Bronchial epithelial cell (primary cell): Measurements from ENCODE around the gene UEVLD. TPM values are rescaled to one million over a fixed set of nuclear protein-coding genes. Genes with fewer than 3 reads are reported as not detected.
A peak's percentile ranks its signal among the peaks of the same experiment; 100 is the strongest.

ENCODE experiments used
- DNase-seq: peaks from one replicate; pipeline ENCODE4 v3.0.0-alpha.2; 2010; ENCODE audit warnings: low read depth
- FAIRE-seq: peaks from 2 replicates; lab custom pipeline; 2011; peaks lifted over from hg19 to GRCh38; lab: Jason Lieb, UNC
- H3K27me3 ChIP-seq: 2 replicates; pipeline ENCODE4 v1.5.1; 2011; ENCODE audit warnings: low read length; ENCODE audit not compliant: control insufficient read depth, insufficient read depth
- H3K36me3 ChIP-seq: 2 replicates; pipeline ENCODE4 v1.5.1; 2011; ENCODE audit warnings: low read length; ENCODE audit not compliant: control insufficient read depth, insufficient read depth
- H3K4me3 ChIP-seq: 2 replicates; pipeline ENCODE4 v1.5.1; 2011; ENCODE audit warnings: mild to moderate bottlenecking, low read depth, low read length, control low read depth
- CTCF ChIP-seq: IDR thresholded peaks from 2 replicates; pipeline ENCODE4 v1.5.1; 2011; ENCODE audit warnings: mild to moderate bottlenecking, moderate library complexity, low read length, control low read depth, inconsistent platforms; ENCODE audit not compliant: insufficient read depth, severe bottlenecking
- total RNA-seq: library from RNA; depleted of rRNA; stranded (reverse); fragments of >200 nt; gene quantifications from 2 replicates; pipeline ENCODE4 v1.2.1, GENCODE V29; 2014

UEVLD gene
- total RNA-seq, 1 donor from 2014 or later: 22.9 TPM

DNA sequence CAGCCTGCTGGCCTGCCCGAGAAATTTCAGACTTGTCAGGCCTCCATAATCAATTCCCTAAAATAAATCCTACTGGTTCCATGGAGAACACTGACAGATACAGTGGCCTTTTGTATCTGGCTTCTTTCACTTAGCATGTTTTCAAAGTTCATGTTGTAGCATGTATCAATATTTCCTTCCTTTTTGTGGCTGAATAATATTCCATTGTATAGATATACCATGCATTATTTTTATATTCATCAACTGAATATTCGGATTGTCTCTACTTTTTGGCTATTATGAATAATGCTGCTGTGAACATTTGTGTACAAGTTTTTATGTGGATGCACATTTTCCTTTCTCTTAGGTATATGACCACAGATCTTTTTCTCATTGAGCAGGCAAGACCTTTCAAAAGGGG lies 35.2 kb upstream of the UEVLD start:
- no peaks in the 10 kb centered on the region for H3K36me3 ChIP-seq
- TF ChIP-seq CTCF: no peak
- no peak for FAIRE-seq

DNA sequence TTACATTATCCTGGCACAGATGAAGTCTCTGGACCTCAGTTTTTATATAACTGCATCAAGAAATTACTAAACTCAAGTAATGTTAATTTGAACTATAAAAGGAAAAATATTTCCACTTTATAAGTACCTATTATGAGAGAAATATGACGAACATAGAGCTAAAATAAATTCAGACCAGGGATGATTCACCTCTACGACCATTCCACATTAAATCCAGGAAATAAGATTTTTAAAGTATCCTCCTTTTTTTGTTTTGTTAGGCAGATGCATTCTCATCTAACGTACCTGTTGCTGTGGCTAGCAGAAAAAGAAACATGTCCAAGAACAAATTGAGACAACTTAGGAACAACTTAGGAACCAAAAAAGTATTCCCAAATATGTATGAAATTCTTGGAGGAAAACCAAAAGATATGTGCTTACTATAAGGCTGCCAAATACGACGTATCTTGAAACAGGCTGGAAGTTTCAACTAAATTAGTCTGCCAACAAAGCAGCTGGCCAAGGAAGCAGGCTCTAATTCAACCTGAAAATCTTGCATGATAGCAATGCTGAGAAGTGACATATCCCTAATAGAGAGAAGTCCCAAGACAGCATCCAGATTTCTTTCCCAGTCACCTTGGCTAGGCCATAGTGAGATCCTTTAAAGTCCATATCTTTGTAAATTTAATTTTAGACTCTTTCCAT lies 29.9 kb upstream of the UEVLD start:
- Histone ChIP-seq H3K36me3 (peaks cover 5% of the 10 kb centered on the region), H3K4me3 (no peak overlapping the region), H3K27me3 (no peaks in the 10 kb centered on the region)
- no peak for TF ChIP-seq CTCF
- no peak for DNase-seq
- FAIRE-seq: no peak

More for the DNA sequence above, 35.2 kb upstream of the UEVLD start:
- H3K27me3 ChIP-seq: no peaks in the 10 kb centered on the region
- no peak for DNase-seq
- no peak overlapping the region for H3K4me3 ChIP-seq

DNA sequence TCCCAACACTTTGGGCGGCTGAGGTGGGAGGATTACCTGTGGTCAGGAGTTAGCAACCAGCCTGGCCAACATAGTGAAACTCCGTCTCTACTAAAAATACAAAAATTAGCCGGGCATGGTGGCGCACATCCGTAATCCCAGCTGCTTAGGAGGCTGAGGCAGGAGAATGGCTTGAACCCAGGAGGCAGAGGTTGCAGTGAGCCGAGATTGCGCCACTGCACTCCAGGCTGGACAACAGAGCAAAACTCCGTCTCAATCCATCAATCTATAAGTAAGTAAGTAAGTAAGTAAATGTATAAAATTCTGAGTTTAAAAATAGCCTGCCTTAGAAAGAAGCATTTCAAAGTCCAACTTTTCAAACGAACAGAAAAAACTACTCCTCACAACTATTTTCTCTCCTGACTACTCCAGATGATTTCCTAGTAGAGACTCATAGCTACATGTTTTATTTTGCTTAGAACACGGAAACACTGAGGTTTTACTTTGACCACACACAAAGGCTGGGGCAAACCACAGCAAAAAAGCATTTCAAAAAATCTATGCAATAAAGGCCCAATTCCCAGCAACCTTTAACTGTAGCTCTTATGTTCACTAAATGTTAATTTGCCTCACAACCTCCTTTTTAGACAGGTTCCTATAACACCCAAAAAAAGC lies 29.3 kb upstream of the UEVLD start:
- peaks cover 5% of the 10 kb centered on the region for H3K36me3 ChIP-seq
- H3K27me3 ChIP-seq: no peaks in the 10 kb centered on the region
- TF ChIP-seq CTCF: no peak
- FAIRE-seq (no peak), DNase-seq (no peak)
- H3K4me3 ChIP-seq: no peak overlapping the region

DNA sequence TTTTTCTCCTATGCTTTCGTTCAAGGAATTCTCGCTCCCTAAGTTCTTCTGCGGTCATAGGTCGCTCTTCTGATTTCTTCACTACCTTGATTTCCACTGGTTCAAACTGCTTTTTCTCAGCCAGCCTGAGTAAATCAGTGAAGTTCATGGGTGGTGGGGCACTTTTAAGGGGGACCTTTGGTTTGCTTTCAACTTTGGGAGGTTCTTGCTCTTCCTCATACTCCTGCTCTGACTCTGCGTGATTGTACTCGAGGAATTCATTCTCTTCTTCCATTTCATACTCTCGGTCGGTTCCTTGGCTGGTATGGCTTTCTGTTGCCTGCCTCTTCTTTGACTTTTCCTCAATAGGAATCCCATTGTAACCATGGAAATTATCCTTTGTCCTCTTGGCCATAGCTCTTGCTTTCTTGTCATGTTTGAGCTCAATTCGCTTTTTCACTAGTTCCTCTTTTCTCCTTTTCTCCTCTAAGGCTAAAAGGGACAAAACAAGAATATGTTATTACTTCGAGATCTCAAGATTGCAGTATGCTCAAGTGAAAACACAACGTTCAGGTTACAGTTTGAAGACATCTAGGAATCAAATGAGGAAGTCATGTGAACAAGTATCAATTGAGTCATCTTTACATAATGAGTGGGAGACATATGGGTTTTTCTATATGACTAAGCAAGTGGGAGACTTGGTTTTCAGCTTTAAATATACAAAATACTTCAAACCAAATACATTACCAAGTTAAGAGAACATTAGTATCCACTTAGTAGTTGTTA lies 27.3 kb upstream of the UEVLD start:
- Histone ChIP-seq H3K36me3 (peaks cover 5% of the 10 kb centered on the region), H3K27me3 (no peaks in the 10 kb centered on the region), H3K4me3 (no peak overlapping the region)
- TF ChIP-seq CTCF: no peak
- DNase-seq: peak; percentile 52
- FAIRE-seq: no peak

- peaks cover 5% of the 10 kb centered on the region for H3K36me3 ChIP-seq
- H3K4me3 ChIP-seq: no peak overlapping the region
- no peak for TF ChIP-seq CTCF
- H3K27me3 ChIP-seq: no peaks in the 10 kb centered on the region
- no peak for FAIRE-seq
- no peak for DNase-seq
Observed at GRCh38 chr11:18614667-18615066, 26.1 kb upstream of the UEVLD start.
